GM19468 (cell line): ENCODE measurements around the gene AHR.

Experiments used
- ATAC-seq: cut with Tn5 transposase; IDR thresholded peaks from one replicate; pipeline ENCODE4 v1.9.1; 2021; ENCODE audit warnings: mild to moderate bottlenecking, moderate library complexity, moderate number of reproducible peaks; ENCODE audit not compliant: unreplicated experiment; ENCODE audit errors: extremely low read depth

Gene AHR

DNA sequence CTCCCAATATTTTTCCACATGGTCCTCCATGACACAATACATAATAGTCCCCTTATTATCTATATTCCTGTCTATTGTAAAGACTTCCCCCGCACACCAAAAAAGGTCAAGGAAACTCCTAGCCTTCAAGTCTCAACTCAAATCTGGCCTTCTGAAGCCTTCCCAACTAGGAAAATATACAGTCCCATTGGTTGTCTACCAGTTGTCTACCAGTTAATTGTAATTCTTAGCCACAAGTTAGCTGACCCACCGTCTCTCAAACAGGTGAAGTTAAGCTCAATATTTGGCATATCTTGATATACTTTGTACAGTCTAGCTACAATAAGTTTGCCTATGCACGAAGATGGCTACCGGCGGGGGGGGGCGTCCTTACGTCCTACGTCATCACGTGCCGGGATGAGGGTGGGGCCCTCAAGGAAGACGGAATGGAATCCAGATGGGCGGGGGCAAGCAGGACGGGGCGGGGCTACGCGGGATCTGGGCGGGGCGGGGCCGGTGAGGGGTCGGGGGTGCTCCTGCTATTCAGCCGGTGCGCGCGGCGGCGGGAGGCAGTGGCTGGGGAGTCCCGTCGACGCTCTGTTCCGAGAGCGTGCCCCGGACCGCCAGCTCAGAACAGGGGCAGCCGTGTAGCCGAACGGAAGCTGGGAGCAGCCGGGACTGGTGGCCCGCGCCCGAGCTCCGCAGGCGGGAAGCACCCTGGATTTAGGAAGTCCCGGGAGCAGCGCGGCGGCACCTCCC is at the start of gene AHR:
Gene AHR (plus strand): TSS at position 551 of the 738 bp plus-strand sequence. CDS start 613 bp downstream, outside the sequence.
- peak; percentile 37 for ATAC-seq

DNA sequence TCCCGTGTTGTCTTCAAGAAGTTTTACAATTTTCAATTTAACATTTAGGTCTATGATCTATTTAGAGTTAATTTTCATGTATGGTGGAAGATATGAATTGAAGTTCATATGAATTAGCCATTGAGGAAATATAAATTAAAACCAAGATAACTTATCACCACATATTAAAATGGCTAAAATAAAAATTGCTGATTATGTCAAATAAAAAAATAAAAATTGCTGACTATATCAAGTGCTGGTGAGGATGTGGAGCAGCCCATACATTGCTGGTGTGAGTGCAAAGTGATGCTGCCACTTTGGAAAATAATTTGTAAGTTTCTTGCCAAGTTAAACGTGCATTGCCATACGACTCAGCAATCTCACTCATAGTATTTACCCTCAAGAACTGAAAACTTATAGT is 44.6 kb upstream of the AHR start:
- no peak for ATAC-seq

GRCh38 chr7:17255926-17256325 is 42.5 kb upstream of the AHR start:
- ATAC-seq = no peak

GRCh38 chr7:17256375-17256774 is 42.1 kb upstream of the AHR start:
- ATAC-seq = no peak

- no peak for ATAC-seq
Measured at GRCh38 chr7:17266565-17266964, 31.9 kb upstream of the AHR start.

- ATAC-seq = no peak
Measured at GRCh38 chr7:17269341-17270221, 28.9 kb upstream of the AHR start.

GRCh38 chr7:17274551-17275245 is 23.8 kb upstream of the AHR start:
- no peak for ATAC-seq

GRCh38 chr7:17275749-17276671 is 22.4 kb upstream of the AHR start:
- ATAC-seq = no peak

DNA sequence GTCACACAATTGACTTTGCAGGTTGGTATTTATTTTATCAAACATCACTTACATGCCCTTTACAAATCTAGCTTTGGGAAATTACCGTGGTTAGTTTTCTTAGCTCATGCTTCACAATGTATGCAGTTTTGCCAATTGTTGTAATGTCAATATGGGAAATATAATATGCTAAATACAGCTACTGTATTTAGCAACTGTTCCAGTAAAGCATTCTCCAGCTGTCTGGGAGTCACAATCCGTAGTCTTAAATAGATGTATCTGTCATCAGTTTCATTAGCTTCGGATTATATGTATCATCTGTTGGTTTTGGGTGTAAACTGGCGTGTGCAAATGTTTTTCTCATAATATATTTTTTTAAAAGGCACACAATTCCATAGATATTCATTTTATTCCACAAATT is 19.4 kb upstream of the AHR start:
- no peak for ATAC-seq

DNA sequence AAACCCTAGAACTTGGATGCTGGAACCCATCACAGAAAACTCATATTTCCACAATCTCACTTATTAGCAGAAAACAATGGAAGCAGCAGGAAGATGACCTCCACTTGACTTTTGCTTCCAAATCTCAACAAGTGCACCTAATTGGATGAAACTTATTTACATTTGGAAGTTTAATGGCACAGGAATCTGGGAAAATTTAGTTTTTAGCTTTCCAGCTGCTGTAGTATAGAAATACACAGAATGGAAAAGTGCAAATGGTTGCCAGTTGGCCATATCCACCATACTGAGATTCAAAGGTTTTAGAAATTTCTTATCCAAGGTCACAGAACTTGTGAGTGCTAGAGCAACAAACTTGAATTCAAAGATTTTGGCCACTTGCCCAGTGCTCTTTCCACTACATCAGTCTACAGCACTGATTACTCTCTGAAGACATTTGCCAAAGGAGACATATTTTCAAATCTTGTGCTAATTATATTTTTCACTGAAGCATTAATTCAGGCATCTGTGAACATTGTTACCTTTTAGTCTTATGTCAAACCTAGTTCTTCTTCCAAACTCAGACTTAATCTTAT is 9.3 kb upstream of the AHR start:
- no peak for ATAC-seq

GRCh38 chr7:17292843-17293242 is 5.6 kb upstream of the AHR start:
- no peak for ATAC-seq

GRCh38 chr7:17293481-17293880 is 5.0 kb upstream of the AHR start:
- no peak for ATAC-seq

DNA sequence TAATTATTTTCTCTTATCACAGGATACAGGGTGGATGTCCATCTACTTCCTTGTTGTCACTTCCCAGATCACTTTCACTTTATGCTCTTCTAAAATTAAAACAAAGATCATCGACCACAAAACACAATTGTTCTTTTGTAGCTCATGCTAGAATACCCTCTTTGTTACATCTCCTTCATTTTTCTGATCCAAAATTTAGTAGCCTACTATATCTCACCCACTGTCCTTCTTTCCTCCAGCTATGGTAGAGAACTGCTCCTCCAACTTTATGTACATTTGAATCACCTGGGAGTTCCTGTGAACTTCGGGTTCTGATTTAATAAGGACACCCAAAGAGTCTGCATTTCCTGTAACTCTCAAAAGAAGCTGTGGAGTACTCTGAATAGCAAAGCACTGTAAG is 1.2 kb upstream of the AHR start:
- ATAC-seq = no peak

DNA sequence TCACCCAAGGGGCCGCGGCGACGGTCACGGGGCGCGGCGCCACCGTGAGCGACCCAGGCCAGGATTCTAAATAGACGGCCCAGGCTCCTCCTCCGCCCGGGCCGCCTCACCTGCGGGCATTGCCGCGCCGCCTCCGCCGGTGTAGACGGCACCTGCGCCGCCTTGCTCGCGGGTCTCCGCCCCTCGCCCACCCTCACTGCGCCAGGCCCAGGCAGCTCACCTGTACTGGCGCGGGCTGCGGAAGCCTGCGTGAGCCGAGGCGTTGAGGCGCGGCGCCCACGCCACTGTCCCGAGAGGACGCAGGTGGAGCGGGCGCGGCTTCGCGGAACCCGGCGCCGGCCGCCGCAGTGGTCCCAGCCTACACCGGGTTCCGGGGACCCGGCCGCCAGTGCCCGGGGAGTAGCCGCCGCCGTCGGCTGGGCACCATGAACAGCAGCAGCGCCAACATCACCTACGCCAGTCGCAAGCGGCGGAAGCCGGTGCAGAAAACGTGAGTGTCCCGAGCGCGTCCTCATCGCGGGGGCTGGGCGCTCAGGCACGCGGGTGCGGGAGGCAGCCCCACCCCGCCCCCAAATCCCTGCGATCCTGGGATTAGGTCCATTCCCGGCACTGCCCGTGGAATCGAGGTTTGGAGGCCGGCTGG is 509 bp downstream of the AHR start:
- peak; percentile 7 for ATAC-seq

GRCh38 chr7:17299483-17299991 is 1.1 kb downstream of the AHR start:
- no peak for ATAC-seq

DNA sequence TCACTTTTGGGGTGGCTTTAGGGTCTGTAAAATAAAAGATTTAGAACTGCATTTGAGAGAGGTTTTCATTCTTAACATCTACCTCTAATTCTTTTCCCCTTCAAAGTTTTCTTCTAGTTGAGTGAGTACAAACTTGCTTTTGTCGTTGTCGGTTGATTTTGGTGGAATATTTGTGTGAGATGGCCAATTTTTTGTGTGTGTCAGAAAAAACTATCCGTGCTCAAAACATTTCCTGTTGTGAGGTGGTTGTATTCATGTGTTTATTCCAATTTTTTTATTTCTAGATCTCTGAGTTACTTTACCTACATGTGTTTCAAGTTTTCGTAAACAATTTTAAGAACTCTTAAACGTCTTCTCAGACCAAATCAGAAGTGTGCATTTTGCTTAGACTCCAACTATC is 1.6 kb downstream of the AHR start:
- ATAC-seq = no peak

DNA sequence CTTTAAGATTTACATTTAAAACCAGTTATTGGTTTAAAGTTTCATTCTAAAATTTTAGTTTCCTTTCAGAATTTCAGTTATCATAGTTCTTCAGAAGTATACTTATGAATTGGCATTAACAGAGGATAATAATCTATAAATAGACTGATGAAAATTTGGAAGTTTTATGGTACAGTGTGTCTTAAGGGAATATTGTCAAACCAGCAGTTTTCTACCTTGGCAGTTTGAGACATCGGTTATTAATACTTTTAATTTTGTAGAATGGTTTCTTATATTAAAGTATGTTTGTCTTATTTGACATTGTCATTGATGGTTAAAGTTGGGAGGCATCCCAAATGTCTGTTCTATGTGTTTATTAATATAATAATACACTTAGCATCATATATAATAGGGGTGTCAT is 2.0 kb downstream of the AHR start:
- ATAC-seq = no peak

DNA sequence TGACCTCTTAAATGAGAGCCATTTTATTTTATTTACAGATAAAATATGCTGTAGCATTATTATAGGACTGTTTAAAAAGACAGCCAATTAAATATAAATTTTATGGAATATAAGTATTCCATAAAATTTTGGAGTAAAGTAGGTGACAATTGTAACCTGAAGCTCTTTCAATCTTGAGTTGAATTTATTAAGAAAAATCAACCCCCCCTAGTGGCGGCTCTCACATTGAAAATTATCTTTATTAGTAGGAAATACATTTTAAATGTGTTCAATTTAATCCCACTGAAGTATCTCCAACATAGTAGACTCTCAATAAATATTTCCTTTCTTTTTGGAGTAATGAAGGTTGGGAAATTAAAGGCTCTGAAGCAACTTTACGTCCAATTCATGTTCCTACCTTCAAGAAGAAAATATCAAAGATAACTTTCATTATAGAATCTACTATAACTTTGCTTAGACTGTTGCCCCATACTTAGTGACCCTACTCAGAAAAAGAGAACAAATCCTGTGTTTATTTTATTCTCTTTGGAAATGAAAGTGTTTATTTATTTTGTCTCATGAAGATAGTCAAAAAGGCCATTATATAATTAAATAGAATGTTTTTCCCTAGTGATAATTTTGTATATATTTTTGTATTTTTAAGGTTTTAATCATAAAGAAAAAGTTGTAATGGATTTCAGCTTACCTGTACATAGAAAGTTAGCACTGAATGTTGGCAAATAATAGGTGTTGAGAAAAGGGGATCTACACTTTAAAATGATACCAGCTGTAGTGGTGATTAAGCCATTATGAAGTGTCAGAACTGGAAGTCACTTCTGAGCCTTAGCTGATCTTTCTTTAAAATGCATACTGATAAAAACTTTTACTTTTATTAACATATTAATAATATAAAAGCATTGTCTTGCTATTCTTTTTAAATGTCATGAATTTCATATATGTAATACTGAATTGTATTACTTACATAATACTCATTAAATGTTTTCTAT is 3.3 kb downstream of the AHR start:
- ATAC-seq = no peak
